ENCODE measurements around the gene ERCC1.
A peak's percentile ranks its signal among the peaks of the same experiment; 100 is the strongest.

ERCC1 gene

GRCh38 chr19:45423589-45424190, at the start of gene ERCC1:
TSS of gene ERCC1 (minus strand) at chr19:45423917. CDS start at chr19:45423374, 543 bp downstream.
- Histone ChIP-seq H3K27me3 (ENCODE audit: low read length) (no peaks in the 10 kb centered on the region), H3K4me2 (ENCODE audit: low read depth, low read length, poor library complexity, severe bottlenecking) (peak within 1 kb of the TSS; percentile 91), H3K4me3 (ENCODE audit: insufficient read depth, low read length, poor library complexity, severe bottlenecking) (peak within 1 kb of the TSS; percentile 64), H3K27ac (ENCODE audit: low read depth, low read length) (peak within 1 kb of the TSS; percentile 61), H3K9me3 (ENCODE audit: insufficient read depth, low read length) (no peaks in the 10 kb centered on the region), H3K9me2 (replicated peaks; ENCODE audit: insufficient read depth, low read length) (no peaks in the 10 kb centered on the region), H3F3A (ENCODE audit: insufficient read depth) (peaks cover 18% of the 10 kb centered on the region), H3K9ac (ENCODE audit: low read length) (peak within 1 kb of the TSS; percentile 71), H2AFZ (ENCODE audit: low read depth, low read length, severe bottlenecking) (peak within 1 kb of the TSS; percentile 61), H3K36me3 (ENCODE audit: low read length) (no peaks in the 10 kb centered on the region), H4K20me1 (ENCODE audit: low read depth, low read length) (no peaks in the 10 kb centered on the region), H3K79me2 (ENCODE audit: insufficient read depth, low read length) (no peaks in the 10 kb centered on the region)
- TF ChIP-seq CTCF (IDR thresholded peaks at IDR 0.05; ENCODE audit: insufficient read depth, low read length, poor library complexity, severe bottlenecking) (no peak), EZH2phosphoT487 (conservative IDR thresholded peaks at IDR 0.05; ENCODE audit: low read length) (no peak)

DNA sequence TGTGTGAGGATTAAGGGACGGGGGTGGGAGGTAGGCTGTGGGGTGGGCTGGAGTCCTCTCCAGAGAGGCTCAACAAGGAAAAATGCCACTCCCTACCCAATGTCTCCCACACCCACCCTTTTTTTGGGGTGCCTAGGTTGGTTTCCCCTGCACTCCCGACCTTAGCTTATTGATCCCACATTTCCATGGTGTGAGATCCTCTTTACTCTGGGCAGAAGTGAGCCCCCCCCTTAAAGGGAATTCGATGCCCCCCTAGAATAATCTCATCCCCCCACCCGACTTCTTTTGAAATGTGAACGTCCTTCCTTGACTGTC, 49.6 kb upstream of the ERCC1 start:
- Histone ChIP-seq H3K27me3 (ENCODE audit: low read length) (no peaks in the 10 kb centered on the region), H3K27ac (ENCODE audit: low read depth, low read length) (no peak overlapping the region), H4K20me1 (ENCODE audit: low read depth, low read length) (no peaks in the 10 kb centered on the region), H3K4me2 (ENCODE audit: low read depth, low read length, poor library complexity, severe bottlenecking) (no peak overlapping the region), H3K9ac (ENCODE audit: low read length) (no peak overlapping the region), H3K36me3 (ENCODE audit: low read length) (no peaks in the 10 kb centered on the region), H3K79me2 (ENCODE audit: insufficient read depth, low read length) (no peaks in the 10 kb centered on the region), H3K9me2 (replicated peaks; ENCODE audit: insufficient read depth, low read length) (no peaks in the 10 kb centered on the region), H3K9me3 (ENCODE audit: insufficient read depth, low read length) (no peaks in the 10 kb centered on the region), H3K4me3 (ENCODE audit: insufficient read depth, low read length, poor library complexity, severe bottlenecking) (no peak overlapping the region), H2AFZ (ENCODE audit: low read depth, low read length, severe bottlenecking) (no peak overlapping the region), H3F3A (ENCODE audit: insufficient read depth) (peaks cover 6% of the 10 kb centered on the region; the same call in 1 of the 2 replicates)
- no peak for TF ChIP-seq EZH2phosphoT487 (conservative IDR thresholded peaks at IDR 0.05; ENCODE audit: low read length)

GRCh38 chr19:45472563-45473366, 49.0 kb upstream of the ERCC1 start:
- Histone ChIP-seq H2AFZ (ENCODE audit: low read depth, low read length, severe bottlenecking) (no peak overlapping the region), H3K9ac (ENCODE audit: low read length) (no peak overlapping the region), H3K79me2 (ENCODE audit: insufficient read depth, low read length) (no peaks in the 10 kb centered on the region), H3K9me3 (ENCODE audit: insufficient read depth, low read length) (no peaks in the 10 kb centered on the region), H3K36me3 (ENCODE audit: low read length) (no peaks in the 10 kb centered on the region), H3K4me3 (ENCODE audit: insufficient read depth, low read length, poor library complexity, severe bottlenecking) (no peak overlapping the region), H3K27ac (ENCODE audit: low read depth, low read length) (no peak overlapping the region), H3F3A (ENCODE audit: insufficient read depth) (peaks cover 7% of the 10 kb centered on the region; the same call in 1 of the 2 replicates), H3K27me3 (ENCODE audit: low read length) (no peaks in the 10 kb centered on the region), H4K20me1 (ENCODE audit: low read depth, low read length) (no peaks in the 10 kb centered on the region), H3K4me2 (ENCODE audit: low read depth, low read length, poor library complexity, severe bottlenecking) (no peak overlapping the region), H3K9me2 (replicated peaks; ENCODE audit: insufficient read depth, low read length) (no peaks in the 10 kb centered on the region)
- TF ChIP-seq EZH2phosphoT487 (conservative IDR thresholded peaks at IDR 0.05; ENCODE audit: low read length) = no peak

DNA sequence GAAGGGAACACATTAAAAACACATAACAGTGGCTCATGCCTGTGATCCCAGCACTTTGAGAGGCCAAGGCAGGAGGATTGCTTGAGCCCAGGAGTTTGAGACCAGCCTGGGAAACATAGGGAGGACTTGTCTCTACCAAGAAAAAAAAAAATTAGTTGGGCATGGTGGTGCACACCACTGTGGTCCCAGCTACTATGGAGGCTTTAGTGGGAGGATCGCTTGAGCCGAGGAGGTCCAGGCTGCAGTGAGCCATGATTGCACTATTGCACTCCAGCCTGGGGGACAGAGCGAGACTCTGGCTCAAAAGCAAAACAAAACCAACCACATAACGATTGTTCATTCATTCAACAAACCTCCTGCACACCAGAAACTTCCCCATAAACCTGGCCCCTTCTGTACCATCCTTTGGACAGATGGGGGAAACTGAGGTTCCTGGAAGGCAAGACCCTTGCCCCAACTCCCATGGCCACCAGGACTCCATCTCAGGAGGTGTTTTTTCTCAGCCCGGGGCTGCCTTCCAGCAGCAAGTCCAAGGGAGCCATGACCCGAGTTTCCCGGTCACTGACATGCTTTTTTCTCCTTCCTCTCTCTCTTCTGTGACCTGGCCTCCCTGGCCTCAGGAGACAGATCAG, 48.3 kb upstream of the ERCC1 start:
- no peaks in the 10 kb centered on the region for H3K9me2 ChIP-seq (replicated peaks; ENCODE audit: insufficient read depth, low read length)
- no peak overlapping the region for H3K4me3 ChIP-seq (ENCODE audit: insufficient read depth, low read length, poor library complexity, severe bottlenecking)
- H2AFZ ChIP-seq (ENCODE audit: low read depth, low read length, severe bottlenecking) = no peak overlapping the region
- no peak overlapping the region for H3K27ac ChIP-seq (ENCODE audit: low read depth, low read length)
- H3K4me2 ChIP-seq (ENCODE audit: low read depth, low read length, poor library complexity, severe bottlenecking) = no peak overlapping the region
- H3F3A ChIP-seq (ENCODE audit: insufficient read depth) = 0 out of 2 replicates have a peak, but pooled peaks cover 3% of the 10 kb centered on the region
- H3K27me3 ChIP-seq (ENCODE audit: low read length) = no peaks in the 10 kb centered on the region
- H3K36me3 ChIP-seq (ENCODE audit: low read length) = no peaks in the 10 kb centered on the region
- H3K9ac ChIP-seq (ENCODE audit: low read length) = no peak overlapping the region
- no peak for TF ChIP-seq CTCF (IDR thresholded peaks at IDR 0.05; ENCODE audit: insufficient read depth, low read length, poor library complexity, severe bottlenecking)
- no peak for TF ChIP-seq EZH2phosphoT487 (conservative IDR thresholded peaks at IDR 0.05; ENCODE audit: low read length)
- no peaks in the 10 kb centered on the region for H3K79me2 ChIP-seq (ENCODE audit: insufficient read depth, low read length)
- no peaks in the 10 kb centered on the region for H3K9me3 ChIP-seq (ENCODE audit: insufficient read depth, low read length)
- no peaks in the 10 kb centered on the region for H4K20me1 ChIP-seq (ENCODE audit: low read depth, low read length)
